Measurements from ENCODE around the gene RBM47.

Gene RBM47

GRCh38 chr4:40389986-40390385 is 239.7 kb downstream of the RBM47 start:
- intact Hi-C loops (cut with DNase I): no loop called here

GRCh38 chr4:40388239-40388638 is 241.4 kb downstream of the RBM47 start:
- no peak for DNase-seq
- intact Hi-C loops (cut with DNase I): no loop called here

More at GRCh38 chr4:40389986-40390385, 239.7 kb downstream of the RBM47 start:
- DNase-seq: no peak

GRCh38 chr4:40380647-40381046 is 249.0 kb downstream of the RBM47 start:
- no peak for DNase-seq
- intact Hi-C loops (cut with DNase I): no loop called here

GRCh38 chr4:40379248-40379647 is 250.4 kb downstream of the RBM47 start:
- intact Hi-C loops (cut with DNase I): no loop called here
- no peak for DNase-seq

- DNase-seq: no peak
- intact Hi-C loops (cut with DNase I): no loop called here
These were observed 251.0 kb downstream of the RBM47 start for GRCh38 chr4:40378619-40379018.

- no peak for DNase-seq
- intact Hi-C loops (cut with DNase I): no loop called here
These were observed 251.9 kb downstream of the RBM47 start for GRCh38 chr4:40377512-40378365.

GRCh38 chr4:40375620-40376019 is 254.0 kb downstream of the RBM47 start:
- intact Hi-C loops (cut with DNase I): no loop called here
- DNase-seq: no peak

- DNase-seq: no peak
- intact Hi-C loops (cut with DNase I): no loop called here
These were observed 254.6 kb downstream of the RBM47 start for GRCh38 chr4:40375095-40375494.

GRCh38 chr4:40373636-40374035 is 256.0 kb downstream of the RBM47 start:
- intact Hi-C loops (cut with DNase I): no loop called here
- no peak for DNase-seq

Data from posterior cingulate gyrus (tissue), 11 donors.